HCT116 (cell line): Measurements from ENCODE around the gene PLCD1. TPM values are rescaled to one million over a fixed set of nuclear protein-coding genes. Genes with fewer than 3 reads are reported as not detected.

Experiments used
- ATAC-seq: fragments of 200-7000 bp; cut with Tn5 transposase; 2 replicates; pipeline ENCODE4 v1.9.1; 2020; ENCODE audit warnings: mild to moderate bottlenecking, moderate library complexity
- BruUV-seq: library from RNA; stranded (reverse); fragments of 400-500 nt; replicated peaks from 2 replicates; lab custom pipeline; 2021; lab: Mats Ljungman, UMichigan
- CTCF ChIA-PET: fragments of 300-600 bp; sonication (Branson Sonifier 250); formaldehyde crosslinking; loops from one replicate; lab custom pipeline; 2021; ENCODE audit warnings: antibody characterized with exemption; lab: Charles Lee
- POLR2A ChIA-PET: fragments of 300-600, 350-600 bp; sonication (Branson Sonifier 250); formaldehyde crosslinking; loops from one replicate; lab custom pipeline; 2021; ENCODE audit warnings: antibody characterized with exemption; lab: Charles Lee
- RAD21 ChIA-PET, 2 experiments: fragments of 300-600 bp; sonication (Branson Sonifier 250); formaldehyde crosslinking; loops; one replicate each; lab custom pipeline; 2023; ENCODE audit warnings: low total read pairs in 2 of 2; ENCODE audit not compliant: uncharacterized antibody in 2 of 2, unreplicated experiment in 2 of 2, low non-redundant PET in 1 of 2; lab: Charles Lee
- DNase-seq: peaks from one replicate; pipeline ENCODE4 v3.0.0-alpha.2; 2010; ENCODE audit warnings: low read depth, low spot score
- H2AFZ ChIP-seq: fragments of 200-600 bp; shearing (Covaris generic), sonication (generic); 2 replicates; pipeline ENCODE4 v1.6.1; 2017; ENCODE audit warnings: low read depth, mixed run types, mixed read lengths, antibody characterized with exemption, low read length; ENCODE audit not compliant: poor library complexity, severe bottlenecking
- H3K27ac ChIP-seq: 2 replicates; pipeline ENCODE4 v1.5.1; 2012; ENCODE audit warnings: low read depth, low read length
- H3K27me3 ChIP-seq: fragments of 200-600 bp; sonication (generic); 2 replicates; pipeline ENCODE4 v1.6.1; 2016; ENCODE audit warnings: mixed run types, low read length, mixed read lengths; ENCODE audit not compliant: insufficient read depth
- H3K36me3 ChIP-seq, 2 experiments: fragments of 200-500 bp in 1 of 2; fragments of 200-600 bp in 1 of 2; sonication (Bioruptor generic) in 1 of 2; sonication (generic) in 1 of 2; 2 replicates each; pipeline versions ENCODE4 v1.5.1 to v1.6.1; 2014 to 2016; ENCODE audit warnings: low read length in 2 of 2, inconsistent platforms in 1 of 2, mixed read lengths in 1 of 2, mixed run types in 1 of 2; ENCODE audit not compliant: insufficient read depth in 2 of 2, control insufficient read depth in 1 of 2
- H3K4me1 ChIP-seq, 2 experiments: fragments of 200-600 bp in 1 of 2; sonication (generic) in 1 of 2; 2 replicates each; pipeline versions ENCODE4 v1.5.1 to v1.6.1; 2012 to 2017; ENCODE audit warnings: low read length in 2 of 2, inconsistent platforms in 1 of 2, mild to moderate bottlenecking in 1 of 2, mixed read lengths in 1 of 2, mixed run types in 1 of 2, moderate library complexity in 1 of 2; ENCODE audit not compliant: insufficient read depth in 2 of 2, control insufficient read depth in 1 of 2
- H3K4me2 ChIP-seq: fragments of 200-600 bp; sonication (generic); 2 replicates; pipeline ENCODE4 v1.6.1; 2017; ENCODE audit warnings: mixed run types, low read length, mixed read lengths
- H3K4me3 ChIP-seq, 2 experiments: fragments of 200-600 bp in 1 of 2; sonication (generic) in 1 of 2; replicated peaks in 1 of 2; 2 replicates each; pipeline ENCODE4 v1.5.1; 2011 to 2016; ENCODE audit warnings: low read length in 2 of 2, control low read depth in 1 of 2, low read depth in 1 of 2, mild to moderate bottlenecking in 1 of 2, mixed read lengths in 1 of 2, mixed run types in 1 of 2
- H3K79me2 ChIP-seq: fragments of 200-600 bp; sonication (generic); 2 replicates; pipeline ENCODE4 v1.6.1; 2017; ENCODE audit warnings: mild to moderate bottlenecking, mixed run types, low read length, moderate library complexity, mixed read lengths; ENCODE audit not compliant: insufficient read depth
- H3K9ac ChIP-seq: fragments of 200-600 bp; sonication (generic); 2 replicates; pipeline ENCODE4 v1.6.1; 2016; ENCODE audit warnings: low read length, mixed read lengths
- H3K9me2 ChIP-seq: fragments of 200-600 bp; sonication (generic), shearing (Covaris generic); 2 replicates; pipeline ENCODE4 v1.6.1; 2017; ENCODE audit warnings: mixed run types, mild to moderate bottlenecking, moderate library complexity; ENCODE audit not compliant: insufficient read depth
- H3K9me3 ChIP-seq, 2 experiments: fragments of 200-500 bp in 1 of 2; fragments of 200-600 bp in 1 of 2; sonication (Bioruptor generic) in 1 of 2; sonication (generic) in 1 of 2; 2 replicates each; pipeline ENCODE4 v1.6.1; 2014 to 2017; ENCODE audit warnings: low read length in 2 of 2, mixed read lengths in 2 of 2, inconsistent platforms in 1 of 2, low read depth in 1 of 2, mild to moderate bottlenecking in 1 of 2, mixed run types in 1 of 2, moderate library complexity in 1 of 2; ENCODE audit not compliant: control insufficient read depth in 1 of 2, insufficient read depth in 1 of 2
- H4K20me1 ChIP-seq: fragments of 200-600 bp; sonication (generic), shearing (Covaris generic); 2 replicates; pipeline ENCODE4 v1.6.1; 2017; ENCODE audit warnings: mixed run types, mild to moderate bottlenecking, moderate library complexity; ENCODE audit not compliant: insufficient read depth
- ATF3 ChIP-seq: IDR thresholded peaks from 2 replicates; pipeline ENCODE4 v1.6.1; 2012
- CBX3 ChIP-seq: IDR thresholded peaks from 2 replicates; pipeline ENCODE4 v1.6.1; 2012; ENCODE audit warnings: low read depth
- CEBPB ChIP-seq: IDR thresholded peaks from 2 replicates; pipeline ENCODE4 v1.6.1; 2012; ENCODE audit warnings: low read depth
- CTCF ChIP-seq, 3 experiments: fragments of 200-600 bp in 1 of 3; sonication (generic) in 1 of 3; IDR thresholded peaks in 2 of 3; conservative IDR thresholded peaks in 1 of 3; 2 replicates each; pipeline ENCODE4 v1.5.1; 2012 to 2017; ENCODE audit warnings: low read depth in 2 of 3, low read length in 2 of 3, antibody characterized with exemption in 1 of 3, borderline replicate concordance in 1 of 3, control low read depth in 1 of 3, mild to moderate bottlenecking in 1 of 3, mixed read lengths in 1 of 3, mixed run types in 1 of 3, moderate library complexity in 1 of 3; ENCODE audit not compliant: insufficient read depth in 1 of 3
- ELF1 ChIP-seq: IDR thresholded peaks from 2 replicates; pipeline ENCODE4 v1.6.1; 2012; ENCODE audit warnings: low read depth, borderline replicate concordance
- EZH2 ChIP-seq: fragments of 200-600 bp; sonication (generic); IDR thresholded peaks from 2 replicates; pipeline ENCODE4 v1.6.1; 2017; ENCODE audit warnings: antibody characterized with exemption, mixed run types
- EZH2phosphoT487 ChIP-seq: fragments of 200-600 bp; IDR thresholded peaks from 2 replicates; pipeline ENCODE4 v1.6.1; 2018; ENCODE audit warnings: antibody characterized with exemption, borderline replicate concordance
- JUND ChIP-seq: IDR thresholded peaks from 2 replicates; pipeline ENCODE4 v1.6.1; 2012
- MAX ChIP-seq: IDR thresholded peaks from 2 replicates; pipeline ENCODE4 v1.6.1; 2012
- POLR2AphosphoS5 ChIP-seq: IDR thresholded peaks from 2 replicates; pipeline ENCODE4 v1.6.1; 2011; ENCODE audit warnings: mild to moderate bottlenecking, low read depth, low read length, moderate library complexity
- SP1 ChIP-seq: IDR thresholded peaks from 2 replicates; pipeline ENCODE4 v1.6.1; 2012; ENCODE audit warnings: low read depth
- TCF7L2 ChIP-seq: IDR thresholded peaks from 2 replicates; pipeline ENCODE4 v1.7.0; 2011; ENCODE audit warnings: borderline replicate concordance, inconsistent platforms; ENCODE audit not compliant: insufficient read depth, insufficient read length; ENCODE audit errors: extremely low read depth
- YY1 ChIP-seq: IDR thresholded peaks from 2 replicates; pipeline ENCODE4 v1.6.1; 2011; ENCODE audit warnings: low read length, low read depth, moderate library complexity, mild to moderate bottlenecking; ENCODE audit not compliant: insufficient replicate concordance; ENCODE audit errors: extremely low read depth
- ZBTB33 ChIP-seq: IDR thresholded peaks from 2 replicates; pipeline ENCODE4 v1.6.1; 2011; ENCODE audit warnings: mild to moderate bottlenecking, low read length, moderate library complexity; ENCODE audit not compliant: insufficient replicate concordance; ENCODE audit errors: extremely low read depth
- intact Hi-C: fragments of 100-400 bp; cut with micrococcal nuclease; formaldehyde crosslinking; loops from 2 replicates; pipeline ENCODE4 v1.10.0; 2022
- total RNA-seq: library from RNA; stranded (reverse); gene quantifications from one replicate; pipeline ENCODE4 v1.2.1, GENCODE V29; 2021; ENCODE audit not compliant: unreplicated experiment

PLCD1 gene
- total RNA-seq, 1 experiment from 2014 or later = 15.9 TPM

- ChIA-PET RAD21 (no interaction called here), POLR2A (no interaction called here), CTCF (interaction anchor here (1.3 kb wide), 1 partner anchor 10 kb away, joined by 5 read pairs; no protein-coding TSS in a partner anchor)
- DNase-seq (no peak), ATAC-seq (no peak)
- H3K4me3 ChIP-seq = no peak overlapping the region
- no TSS peak for BruUV-seq
- peak overlapping the region; percentile 17; the same call in 1 of the 2 replicates for H3K4me2 ChIP-seq
- H3K9me3 ChIP-seq = no peaks in the 10 kb centered on the region
- H3K4me1 ChIP-seq = peaks cover 10 to 20% of the 10 kb centered on the region in 2 experiments; a peak in 3 of 4 replicates
- H3K9ac ChIP-seq = no peak overlapping the region
- no peak for TF ChIP-seq YY1
- TF ChIP-seq EZH2phosphoT487 = no peak
- TF ChIP-seq MAX = no peak
- TF ChIP-seq TCF7L2 = no peak
- TF ChIP-seq ZBTB33 = no peak
- TF ChIP-seq CBX3 = no peak
- TF ChIP-seq JUND = no peak
- no peak for TF ChIP-seq SP1
- TF ChIP-seq CTCF (IDR thresholded peaks at IDR 0.05 in 2 of 3, conservative IDR thresholded peaks at IDR 0.05 in 1 of 3; ENCODE audit: borderline replicate concordance in 1 of 3, insufficient read depth in 1 of 3, low read depth in 2 of 3, low read length in 2 of 3) = no peak
- TF ChIP-seq POLR2AphosphoS5 = no peak
- no peak for TF ChIP-seq ELF1
- TF ChIP-seq EZH2 = no peak
- no peak for TF ChIP-seq CEBPB
- TF ChIP-seq ATF3 = no peak
- intact Hi-C loops = no loop called here
- H3K79me2 ChIP-seq = no peaks in the 10 kb centered on the region
- H4K20me1 ChIP-seq = no peaks in the 10 kb centered on the region
- no peak overlapping the region for H2AFZ ChIP-seq
- no peaks in the 10 kb centered on the region for H3K9me2 ChIP-seq
- no peaks in the 10 kb centered on the region for H3K27me3 ChIP-seq
- no peak overlapping the region for H3K27ac ChIP-seq
- no peaks in the 10 kb centered on the region for H3K36me3 ChIP-seq
Measured at GRCh38 chr3:37987315-37987697, 42.1 kb downstream of the PLCD1 start.
